Endothelial cell of umbilical vein (primary cell): ENCODE data around the gene SYT2. TPM values are rescaled to one million over a fixed set of nuclear protein-coding genes. Genes with fewer than 3 reads are reported as not detected.

Experiments used
- BruUV-seq: library from RNA; stranded (reverse); fragments of 400-500 nt; replicated peaks from 2 replicates; lab custom pipeline; 2021; lab: Mats Ljungman, UMichigan
- CTCF ChIA-PET: fragments of 300-600, 350-600 bp; sonication (Branson Sonifier 250); formaldehyde crosslinking; loops from one replicate; lab custom pipeline; 2021; ENCODE audit warnings: antibody characterized with exemption, inconsistent platforms; lab: Charles Lee
- POLR2A ChIA-PET: fragments of 300-600, 350-600 bp; sonication (Branson Sonifier 250); formaldehyde crosslinking; loops from one replicate; lab custom pipeline; 2021; ENCODE audit warnings: antibody characterized with exemption, inconsistent platforms; lab: Charles Lee
- DNase-seq: peaks from one replicate; pipeline ENCODE4 v3.0.0-alpha.2; 2011; ENCODE audit warnings: low read depth, low spot score
- FAIRE-seq: peaks from 2 replicates; lab custom pipeline; 2011; peaks lifted over from hg19 to GRCh38; lab: Jason Lieb, UNC
- H2AFZ ChIP-seq: 2 replicates; pipeline ENCODE4 v1.6.0; 2012; ENCODE audit warnings: low read depth, low read length, control low read depth, inconsistent platforms
- H3K27ac ChIP-seq: 2 replicates; pipeline ENCODE4 v1.5.1; 2011; ENCODE audit warnings: low read depth, mild to moderate bottlenecking, control low read depth, low read length, moderate library complexity; ENCODE audit not compliant: insufficient read depth
- H3K27me3 ChIP-seq, 2 experiments: 2 replicates each; pipeline versions ENCODE4 v1.6.0 to v1.6.1; 2011; ENCODE audit warnings: low read length in 2 of 2, mixed read lengths in 1 of 2; ENCODE audit not compliant: control insufficient read depth in 2 of 2, insufficient read depth in 2 of 2
- H3K36me3 ChIP-seq, 2 experiments: 2 replicates in 1 of 2; 3 replicates in 1 of 2; pipeline ENCODE4 v1.5.1; 2011; ENCODE audit warnings: low read length in 2 of 2, mild to moderate bottlenecking in 1 of 2, moderate library complexity in 1 of 2; ENCODE audit not compliant: control insufficient read depth in 2 of 2, insufficient read depth in 2 of 2; ENCODE audit errors: extremely low read depth in 1 of 2
- H3K4me1 ChIP-seq: 3 replicates; pipeline ENCODE4 v1.5.1; 2011; ENCODE audit warnings: mild to moderate bottlenecking, low read length; ENCODE audit not compliant: control insufficient read depth, insufficient read depth; ENCODE audit errors: extremely low read depth
- H3K4me2 ChIP-seq: 2 replicates; pipeline ENCODE4 v1.6.1; 2011; ENCODE audit warnings: low read length, control low read depth, mixed read lengths; ENCODE audit not compliant: insufficient read depth
- H3K4me3 ChIP-seq, 3 experiments: fragments of 200-600 bp in 1 of 3; sonication (generic), shearing (Covaris generic) in 1 of 3; replicated peaks in 1 of 3; 2 replicates each; pipeline ENCODE4 v1.5.1; 2011 to 2016; ENCODE audit warnings: control low read depth in 3 of 3, low read length in 3 of 3, mild to moderate bottlenecking in 2 of 3, inconsistent platforms in 1 of 3, low read depth in 1 of 3, moderate library complexity in 1 of 3; ENCODE audit not compliant: insufficient read depth in 1 of 3
- H3K79me2 ChIP-seq: 2 replicates; pipeline ENCODE4 v1.6.0; 2012; ENCODE audit warnings: low read length, inconsistent platforms; ENCODE audit not compliant: control insufficient read depth, insufficient read depth
- H3K9ac ChIP-seq: replicated peaks from 2 replicates; pipeline ENCODE3; 2011; ENCODE audit warnings: low read length, control low read depth; ENCODE audit not compliant: insufficient read depth; ENCODE audit errors: extremely low read depth
- H3K9me1 ChIP-seq: replicated peaks from 3 replicates; pipeline ENCODE4 v1.6.0; 2011; ENCODE audit warnings: mild to moderate bottlenecking, low read length; ENCODE audit not compliant: control insufficient read depth, insufficient read depth; ENCODE audit errors: extremely low read depth
- H3K9me3 ChIP-seq: replicated peaks from 2 replicates; pipeline ENCODE4 v1.5.1; 2012; ENCODE audit warnings: low read length, inconsistent platforms; ENCODE audit not compliant: control insufficient read depth, insufficient read depth
- H4K20me1 ChIP-seq: replicated peaks from 2 replicates; pipeline ENCODE3; 2011; ENCODE audit warnings: mild to moderate bottlenecking, low read length; ENCODE audit not compliant: control insufficient read depth, insufficient read depth; ENCODE audit errors: extremely low read depth
- EZH2 ChIP-seq: IDR thresholded peaks from 2 replicates; pipeline ENCODE4 v1.6.1; 2012; ENCODE audit warnings: borderline replicate concordance, low read depth, mild to moderate bottlenecking, moderate library complexity, low read length, inconsistent platforms; ENCODE audit not compliant: severe bottlenecking
- FOS ChIP-seq: IDR thresholded peaks from 2 replicates; pipeline ENCODE4 v1.6.1; 2011; ENCODE audit warnings: mild to moderate bottlenecking, low read length, moderate library complexity, borderline replicate concordance; ENCODE audit not compliant: insufficient read depth
- MYC ChIP-seq: IDR thresholded peaks from one replicate; pipeline ENCODE4 v1.6.1; 2011; ENCODE audit warnings: mild to moderate bottlenecking, low read depth, low read length
- POLR2A ChIP-seq: IDR thresholded peaks from 2 replicates; pipeline ENCODE4 v1.6.1; 2012; ENCODE audit warnings: low read depth, mild to moderate bottlenecking, control low read depth, low read length
- dilution Hi-C: fragments of 300-500 bp; cut with MboI; formaldehyde crosslinking; loops from one replicate; pipeline ENCODE4 v1.15.0; 2019; ENCODE audit warnings: low sequenced_read_pairs; ENCODE audit not compliant: extremely low pct_ligation_motif_present
- intact Hi-C: fragments of 100-400 bp; cut with micrococcal nuclease; formaldehyde crosslinking; loops from one replicate; pipeline ENCODE4 v1.10.0; 2022
- polyA plus RNA-seq, 4 experiments: library from polyadenylated mRNA; depleted of rRNA in 3 of 4; stranded (reverse) in 3 of 4; unstranded in 1 of 4; fragments of >200 nt; gene quantifications; 2 replicates each; pipeline versions ENCODE4 v1.2.1 to v1.2.3, GENCODE V29; 2011 to 2012; ENCODE audit warnings: missing spikeins in 1 of 4
- total RNA-seq: library from RNA; stranded (reverse); gene quantifications from 2 replicates; pipeline ENCODE4 v1.2.3, GENCODE V29; 2021
- TF ChIP-seq, protein P1 (sequence below), 2 donors: IDR thresholded peaks; 1 replicate in 1 of 2; 2 replicates in 1 of 2; pipeline ENCODE4 v1.5.1; 2011; ENCODE audit warnings: low read length in 2 of 2, mild to moderate bottlenecking in 2 of 2, moderate library complexity in 2 of 2, control low read depth in 1 of 2, inconsistent platforms in 1 of 2, low read depth in 1 of 2; ENCODE audit not compliant: insufficient read depth in 1 of 2; ENCODE audit errors: extremely low read depth in 1 of 2

SYT2 gene
- total and polyA plus RNA-seq, 2 donors (not counting 3 experiments of a cell fraction or from before 2014, with no cell fraction given) = not detected

DNA sequence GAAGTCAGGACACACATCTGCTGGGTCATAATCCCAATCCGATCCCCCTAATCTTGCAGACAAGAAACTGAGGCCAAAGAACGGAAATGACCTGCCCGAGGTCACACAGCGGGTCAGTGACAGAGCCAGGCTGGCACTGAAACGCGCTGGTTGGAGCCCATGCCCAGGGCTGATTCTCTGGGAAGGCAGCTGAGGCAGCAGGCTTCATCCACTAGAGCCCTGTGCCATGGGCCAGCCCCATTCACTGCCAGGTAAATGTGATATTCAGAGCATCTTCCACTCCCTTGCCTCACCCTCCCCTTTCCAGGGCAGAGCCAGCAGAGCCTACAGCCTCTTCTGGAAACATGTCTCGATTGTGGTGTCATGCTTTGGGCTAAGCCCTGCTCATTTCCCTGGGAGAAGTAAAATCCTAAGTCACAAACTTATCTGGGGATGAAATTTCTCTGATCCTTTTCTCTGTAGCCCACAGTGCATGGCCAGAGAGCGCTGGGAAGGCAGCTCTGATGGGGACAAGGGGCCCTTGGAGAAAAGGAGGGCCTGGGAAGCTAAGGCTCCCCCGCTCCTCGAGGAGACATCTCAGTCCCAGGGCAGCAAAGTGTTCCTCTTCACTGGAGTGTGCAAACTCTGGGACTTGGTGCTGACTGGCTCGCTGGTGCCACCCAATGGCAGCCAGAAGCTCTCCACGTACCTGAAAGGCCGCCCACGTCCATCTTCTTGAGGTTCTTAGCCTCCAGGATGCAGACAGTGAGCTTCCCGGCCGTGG lies 110.4 kb downstream of the SYT2 start:
- no peaks in the 10 kb centered on the region for H3K9me3 ChIP-seq
- peak overlapping the region; percentile 30 for H2AFZ ChIP-seq
- TF ChIP-seq, protein P1, sequence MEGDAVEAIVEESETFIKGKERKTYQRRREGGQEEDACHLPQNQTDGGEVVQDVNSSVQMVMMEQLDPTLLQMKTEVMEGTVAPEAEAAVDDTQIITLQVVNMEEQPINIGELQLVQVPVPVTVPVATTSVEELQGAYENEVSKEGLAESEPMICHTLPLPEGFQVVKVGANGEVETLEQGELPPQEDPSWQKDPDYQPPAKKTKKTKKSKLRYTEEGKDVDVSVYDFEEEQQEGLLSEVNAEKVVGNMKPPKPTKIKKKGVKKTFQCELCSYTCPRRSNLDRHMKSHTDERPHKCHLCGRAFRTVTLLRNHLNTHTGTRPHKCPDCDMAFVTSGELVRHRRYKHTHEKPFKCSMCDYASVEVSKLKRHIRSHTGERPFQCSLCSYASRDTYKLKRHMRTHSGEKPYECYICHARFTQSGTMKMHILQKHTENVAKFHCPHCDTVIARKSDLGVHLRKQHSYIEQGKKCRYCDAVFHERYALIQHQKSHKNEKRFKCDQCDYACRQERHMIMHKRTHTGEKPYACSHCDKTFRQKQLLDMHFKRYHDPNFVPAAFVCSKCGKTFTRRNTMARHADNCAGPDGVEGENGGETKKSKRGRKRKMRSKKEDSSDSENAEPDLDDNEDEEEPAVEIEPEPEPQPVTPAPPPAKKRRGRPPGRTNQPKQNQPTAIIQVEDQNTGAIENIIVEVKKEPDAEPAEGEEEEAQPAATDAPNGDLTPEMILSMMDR (IDR thresholded peaks at IDR 0.05; ENCODE audit: extremely low read depth in 1 of 2, insufficient read depth in 1 of 2, low read depth in 1 of 2, low read length in 2 of 2) = peak; percentile 87 to 93
- no peak for TF ChIP-seq FOS
- TF ChIP-seq MYC = no peak
- TF ChIP-seq POLR2A = no peak
- no peak for TF ChIP-seq EZH2
- FAIRE-seq (peak; percentile 92), DNase-seq (peak; percentile 72)
- no peaks in the 10 kb centered on the region for H3K79me2 ChIP-seq
- CTCF ChIA-PET = interaction anchor here (0.6 to 4.7 kb wide), 31 partner anchors 9 to 410 kb away, joined by 3 to 61 read pairs (median 6); partner anchors contain the start of gene UBE2T
- no peaks in the 10 kb centered on the region for H3K9me1 ChIP-seq
- H3K4me2 ChIP-seq = no peak overlapping the region
- intact Hi-C loops = loop anchor here (1.0 kb wide), 3 partner anchors 99 to 256 kb away; no protein-coding TSS in a partner anchor
- dilution Hi-C loops = no loop called here
- no peak overlapping the region for H3K9ac ChIP-seq
- BruUV-seq = no TSS peak
- H3K27me3 ChIP-seq = no peaks in the 10 kb centered on the region
- POLR2A ChIA-PET = no interaction called here
- H3K4me1 ChIP-seq = no peaks in the 10 kb centered on the region
- H3K36me3 ChIP-seq = no peaks in the 10 kb centered on the region
- no peaks in the 10 kb centered on the region for H4K20me1 ChIP-seq
- H3K27ac ChIP-seq = no peak overlapping the region
- no peak overlapping the region for H3K4me3 ChIP-seq
